T-helper 17 cell (primary cell): ENCODE data around the gene KIAA0040. TPM values are rescaled to one million over a fixed set of nuclear protein-coding genes. Genes with fewer than 3 reads are reported as not detected.

Source experiments
- ATAC-seq: fragments of 150-1000 bp; cut with Tn5 transposase; 2 replicates; pipeline ENCODE4 v1.10.0; 2021; ENCODE audit warnings: mild to moderate bottlenecking, moderate library complexity
- DNase-seq, 3 donors: peaks; one replicate each; pipeline versions ENCODE4 v3.0.0 to v3.0.0-alpha.2; 2020 to 2021
- H3K9me3 ChIP-seq: one replicate; pipeline ENCODE4 v1.7.0; 2013; ENCODE audit warnings: low read length, mild to moderate bottlenecking; ENCODE audit not compliant: control insufficient read depth, poor library complexity, severe bottlenecking
- H3K27ac Mint-ChIP-seq: one replicate; pipeline ENCODE4 v1.8.0; 2022; ENCODE audit warnings: mild to moderate bottlenecking, moderate library complexity, mixed read lengths
- H3K27me3 Mint-ChIP-seq: one replicate; pipeline ENCODE4 v1.8.0; 2022; ENCODE audit warnings: mixed read lengths
- H3K36me3 Mint-ChIP-seq: one replicate; pipeline ENCODE4 v1.8.0; 2022; ENCODE audit warnings: low read depth, mixed read lengths
- H3K4me1 Mint-ChIP-seq: one replicate; pipeline ENCODE4 v1.8.0; 2022; ENCODE audit warnings: mild to moderate bottlenecking, mixed read lengths
- H3K4me3 Mint-ChIP-seq: one replicate; pipeline ENCODE4 v1.8.0; 2022; ENCODE audit warnings: mild to moderate bottlenecking, moderate library complexity, mixed read lengths
- total RNA-seq, 4 donors: library from RNA in 2 of 4; stranded (reverse) in 2 of 4; gene quantifications; one replicate each; pipeline ENCODE4 v1.2.3 and lab custom pipeline; 2022 to 2026

KIAA0040 gene
- 10 to 100 TPM; 29.0 to 31.5 TPM for total RNA-seq
- 75.1 to 246 reads per million in 2 donors for total RNA-seq (lab: John Stamatoyannopoulos, UW)

DNA sequence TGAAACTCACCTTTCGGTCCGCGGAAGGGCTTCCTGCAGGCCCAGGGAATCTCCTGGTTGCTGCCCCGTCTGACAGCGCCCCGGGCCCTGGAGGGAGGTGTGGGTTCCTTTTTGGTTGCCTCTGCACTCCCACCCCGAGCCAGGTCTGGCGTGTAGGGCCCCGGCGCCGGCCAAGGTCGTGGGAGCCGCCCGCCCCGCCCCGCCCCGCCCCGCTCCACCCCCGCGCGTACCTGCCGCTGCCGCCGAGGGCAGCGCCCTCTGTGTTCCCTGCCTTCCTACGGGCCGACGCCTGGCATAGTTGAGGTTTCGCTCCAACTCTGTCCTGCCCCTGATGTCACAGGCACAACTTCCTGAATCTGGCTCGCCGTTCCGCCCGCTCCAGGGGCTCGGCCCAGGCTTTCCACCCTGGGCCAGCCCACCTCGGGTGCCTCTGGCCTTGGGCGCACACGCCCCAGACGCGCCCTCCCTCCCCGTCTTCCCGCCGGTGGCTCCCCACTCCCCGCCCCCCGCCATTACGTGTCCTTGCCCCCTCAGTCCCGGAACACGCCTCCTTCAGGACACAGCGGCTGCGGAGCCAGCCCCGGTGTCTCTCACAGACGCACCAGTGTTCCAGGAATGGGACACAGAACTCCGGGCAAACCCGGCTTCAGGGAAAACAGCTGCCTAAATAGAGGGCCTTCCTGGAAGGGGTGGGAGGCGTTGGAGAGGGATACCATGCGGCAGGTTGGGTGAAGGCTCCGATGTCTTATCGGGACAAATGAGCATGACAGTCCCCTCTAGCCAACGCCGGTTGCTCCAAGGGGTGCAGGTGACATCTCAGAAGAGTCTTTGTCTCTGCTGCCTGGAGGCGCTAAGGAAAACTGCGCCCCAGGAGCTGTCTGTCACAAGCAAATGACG is at the start of gene KIAA0040:
KIAA0040 (minus strand) TSS at position 147 of the 897 bp plus-strand sequence. CDS start 31,763 bp downstream, outside the sequence.
- DNase-seq: peak; percentile 14 to 61 (median 59)
- peaks cover 6% of the 10 kb centered on the region for H3K36me3 Mint-ChIP-seq
- peak within 1 kb of the TSS; percentile 98 for H3K4me3 Mint-ChIP-seq
- peak; percentile 74 for ATAC-seq
- no peaks in the 10 kb centered on the region for H3K9me3 ChIP-seq
- no peaks in the 10 kb centered on the region for H3K27me3 Mint-ChIP-seq
- H3K4me1 Mint-ChIP-seq: peaks cover 50% of the 10 kb centered on the region
- H3K27ac Mint-ChIP-seq: peak within 1 kb of the TSS; percentile 86

DNA sequence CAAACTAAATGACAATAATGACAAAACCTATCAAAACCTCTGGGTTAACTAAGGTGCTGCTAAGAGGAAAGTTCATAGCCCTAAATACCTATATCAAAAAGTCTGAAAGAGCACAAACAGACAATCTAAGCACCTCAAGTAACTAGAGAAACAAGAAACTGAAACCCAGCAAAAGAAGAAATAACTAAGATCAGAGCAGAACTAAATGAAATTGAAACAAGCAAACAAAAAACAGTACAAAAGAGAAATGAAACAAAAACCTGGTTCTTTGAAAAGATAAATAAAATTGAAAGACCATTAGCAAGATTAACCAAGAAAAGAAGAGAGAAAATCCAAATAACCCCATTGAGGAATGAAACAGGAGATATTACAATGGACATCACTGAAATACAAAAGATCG is 44.8 kb upstream of the KIAA0040 start:
- H3K9me3 ChIP-seq: no peaks in the 10 kb centered on the region
- H3K4me1 Mint-ChIP-seq: peaks cover 10% of the 10 kb centered on the region
- no peak overlapping the region for H3K4me3 Mint-ChIP-seq
- DNase-seq: no peak
- no peak for ATAC-seq
- no peaks in the 10 kb centered on the region for H3K27me3 Mint-ChIP-seq
- peaks cover 5% of the 10 kb centered on the region for H3K36me3 Mint-ChIP-seq
- no peak overlapping the region for H3K27ac Mint-ChIP-seq

DNA sequence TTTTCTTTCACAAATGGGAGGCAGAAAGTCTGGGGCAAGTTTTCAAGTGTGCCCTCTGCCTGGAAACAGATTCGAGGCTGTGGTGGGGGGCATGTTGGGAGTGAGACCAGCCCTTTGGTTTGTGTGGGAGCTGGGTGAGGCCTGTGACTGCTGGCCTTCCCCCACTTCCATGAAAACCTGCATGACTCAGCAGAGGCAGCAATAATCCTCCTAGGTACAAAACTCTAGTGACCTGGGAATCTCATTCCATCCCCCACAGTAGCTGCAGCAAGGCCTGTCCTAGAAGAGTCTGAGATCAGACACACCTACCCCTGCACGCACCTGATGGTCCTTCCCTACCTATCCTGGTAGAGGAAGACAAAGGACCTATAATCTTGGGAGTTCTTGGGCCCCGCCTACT is 42.1 kb upstream of the KIAA0040 start:
- no peak overlapping the region for H3K4me3 Mint-ChIP-seq

DNA sequence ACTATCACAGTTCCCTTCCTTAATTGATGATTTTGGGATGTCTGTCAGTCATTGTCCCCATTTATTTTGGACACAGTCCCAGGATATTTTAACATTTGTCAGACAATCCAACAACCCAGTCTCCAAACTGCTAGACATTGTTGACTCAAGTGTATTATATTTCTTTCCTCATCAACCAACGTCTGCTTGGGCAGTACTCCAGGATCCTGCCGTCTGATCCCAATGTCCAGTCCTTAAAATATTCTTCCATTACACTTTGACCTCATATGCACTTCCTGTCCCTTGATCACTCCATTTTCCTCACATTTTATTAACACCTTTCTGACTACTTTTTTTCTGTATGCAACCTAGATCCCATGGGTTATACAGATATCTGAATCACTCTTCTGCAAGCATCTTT is 39.8 kb upstream of the KIAA0040 start:
- Mint-ChIP-seq H3K27ac (no peak overlapping the region), H3K27me3 (no peaks in the 10 kb centered on the region), H3K4me1 (peaks cover 13% of the 10 kb centered on the region), H3K4me3 (no peak overlapping the region), H3K36me3 (peaks cover 3% of the 10 kb centered on the region)
- no peak for DNase-seq
- ATAC-seq: no peak
- no peaks in the 10 kb centered on the region for H3K9me3 ChIP-seq

More for the DNA sequence above, 42.1 kb upstream of the KIAA0040 start:
- DNase-seq (no peak), ATAC-seq (no peak)
- H3K36me3 Mint-ChIP-seq: peaks cover 5% of the 10 kb centered on the region
- no peaks in the 10 kb centered on the region for H3K9me3 ChIP-seq
- H3K27ac Mint-ChIP-seq: no peak overlapping the region
- H3K27me3 Mint-ChIP-seq: no peaks in the 10 kb centered on the region
- H3K4me1 Mint-ChIP-seq: peaks cover 12% of the 10 kb centered on the region

DNA sequence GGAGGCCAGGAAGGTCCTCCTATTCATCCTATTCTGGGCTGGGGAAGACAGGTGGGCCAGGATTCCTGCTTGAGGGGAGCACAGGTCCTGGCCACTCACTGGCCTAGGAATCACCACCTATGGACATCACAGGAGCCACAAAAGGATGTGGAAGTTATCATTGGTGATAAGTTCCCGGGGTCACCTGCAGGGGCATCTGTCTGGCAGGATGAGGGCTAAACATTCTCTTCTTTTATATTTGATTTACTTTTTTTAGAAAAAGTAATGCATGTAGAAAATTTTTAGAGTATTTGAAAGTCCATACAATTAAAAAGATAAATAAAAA is 33.2 kb upstream of the KIAA0040 start:
- ATAC-seq (no peak), DNase-seq (no peak)
- H3K4me3 Mint-ChIP-seq: no peak overlapping the region
- no peaks in the 10 kb centered on the region for H3K36me3 Mint-ChIP-seq
- H3K27ac Mint-ChIP-seq: no peak overlapping the region
- H3K27me3 Mint-ChIP-seq: no peaks in the 10 kb centered on the region
- H3K4me1 Mint-ChIP-seq: peaks cover 8% of the 10 kb centered on the region
- H3K9me3 ChIP-seq: no peaks in the 10 kb centered on the region

DNA sequence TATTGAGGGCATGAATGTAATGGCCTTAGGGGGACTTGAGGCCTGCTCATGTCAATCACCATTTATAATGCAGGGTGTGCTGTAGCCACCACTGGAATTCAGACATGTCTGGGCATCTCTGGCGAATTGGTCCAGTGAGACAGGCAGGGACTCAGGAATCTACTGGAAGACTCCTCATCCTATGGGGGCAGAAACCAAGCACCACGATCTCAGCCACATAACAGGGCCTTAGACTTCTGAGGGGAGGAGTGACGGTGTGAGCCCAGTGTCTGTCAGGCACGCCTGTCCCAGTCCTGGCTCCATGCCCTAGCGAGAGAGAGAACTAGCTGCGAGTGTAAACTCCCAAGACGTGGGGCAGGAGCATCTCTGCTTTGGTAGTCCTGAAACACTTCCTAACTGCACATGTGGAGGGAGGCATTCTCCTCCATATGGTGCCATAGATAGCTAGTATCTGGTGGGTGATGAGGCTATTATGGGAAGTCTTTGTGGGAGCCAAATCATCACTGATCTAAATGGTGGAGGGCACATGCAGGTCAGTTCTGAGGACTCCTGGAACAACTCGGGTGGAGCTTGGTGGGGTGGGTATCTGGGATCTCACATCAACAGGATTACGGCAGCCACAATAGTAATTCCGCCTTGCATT is 29.8 kb upstream of the KIAA0040 start:
- Mint-ChIP-seq H3K4me3 (no peak overlapping the region), H3K27me3 (no peaks in the 10 kb centered on the region)

DNA sequence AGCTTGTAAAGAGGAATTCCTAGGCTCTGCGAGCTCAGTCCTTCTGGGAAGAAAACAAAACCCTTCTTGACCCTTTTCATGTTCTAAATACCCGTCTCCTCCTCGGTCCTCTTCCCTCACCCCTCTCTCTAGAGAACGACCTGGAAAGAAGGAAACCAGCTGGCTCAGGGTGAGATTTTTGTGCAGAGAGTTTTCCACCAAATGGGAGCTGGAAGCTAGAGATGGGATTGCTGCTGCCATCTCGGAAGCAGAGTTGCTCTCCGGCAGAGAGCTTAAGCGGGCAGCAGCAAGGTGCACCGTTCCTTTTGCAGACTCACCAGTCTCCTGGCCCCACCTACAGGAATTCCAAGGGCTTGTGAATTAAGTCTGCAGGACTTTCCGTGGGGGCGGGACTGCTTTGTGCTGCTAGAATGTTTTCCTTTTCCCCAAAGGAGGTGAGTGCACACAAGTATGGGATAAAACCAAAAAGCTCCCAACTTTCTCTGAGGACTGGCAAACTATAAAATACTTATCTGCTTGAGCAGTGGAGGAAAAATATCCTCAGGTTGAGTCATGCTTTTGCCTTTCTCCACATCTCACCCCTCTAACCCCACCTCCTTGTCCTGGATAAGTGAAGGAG is 29.1 kb upstream of the KIAA0040 start:
- H3K27ac Mint-ChIP-seq: peak overlapping the region; percentile 21
- no peaks in the 10 kb centered on the region for H3K27me3 Mint-ChIP-seq
- ATAC-seq: no peak

More for the DNA sequence above, 29.8 kb upstream of the KIAA0040 start:
- peaks cover 14% of the 10 kb centered on the region for H3K4me1 Mint-ChIP-seq
- H3K9me3 ChIP-seq: no peaks in the 10 kb centered on the region
- DNase-seq (no peak), ATAC-seq (no peak)
- no peak overlapping the region for H3K27ac Mint-ChIP-seq
- H3K36me3 Mint-ChIP-seq: no peaks in the 10 kb centered on the region

DNA sequence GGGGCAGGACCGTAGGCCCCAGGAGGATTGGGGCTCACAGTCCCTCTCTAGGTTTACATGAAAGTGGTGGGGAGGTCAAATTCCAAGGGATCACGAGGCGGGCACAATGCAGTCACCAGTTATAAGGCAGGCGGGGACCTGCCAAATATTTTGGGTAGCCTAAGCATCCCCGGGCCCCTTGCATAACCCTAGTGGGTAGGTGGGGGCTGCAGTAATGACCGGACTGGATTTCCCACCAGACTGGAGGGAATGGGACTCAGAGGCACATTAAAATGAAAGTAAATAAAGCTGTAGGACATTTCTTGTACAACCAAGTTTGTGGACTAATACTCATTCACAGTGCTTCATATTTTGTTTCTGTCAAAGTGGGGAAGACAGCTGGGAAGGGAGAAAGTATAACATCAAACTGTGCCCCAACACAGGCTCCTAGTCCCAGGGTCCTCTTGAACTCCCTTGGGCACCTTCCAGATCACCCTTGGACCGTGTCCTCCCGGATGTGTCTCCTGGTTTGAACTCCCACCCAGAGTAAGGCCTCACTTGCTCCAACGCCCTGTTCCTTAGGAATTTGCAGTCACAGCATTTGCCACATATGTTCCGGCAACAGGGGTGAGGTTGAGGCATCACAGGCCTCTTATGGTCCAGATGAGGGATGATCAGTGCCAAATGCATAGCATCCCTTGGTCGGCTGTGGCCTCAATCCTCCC is 28.4 kb upstream of the KIAA0040 start:
- H3K36me3 Mint-ChIP-seq: no peaks in the 10 kb centered on the region
- peak overlapping the region; percentile 68 for H3K27ac Mint-ChIP-seq
- DNase-seq: no peak
- no peak overlapping the region for H3K4me3 Mint-ChIP-seq
- no peaks in the 10 kb centered on the region for H3K27me3 Mint-ChIP-seq
- H3K9me3 ChIP-seq: no peaks in the 10 kb centered on the region
- no peak for ATAC-seq
- H3K4me1 Mint-ChIP-seq: peaks cover 13% of the 10 kb centered on the region

More for the DNA sequence above, 29.1 kb upstream of the KIAA0040 start:
- H3K9me3 ChIP-seq: no peaks in the 10 kb centered on the region
- no peaks in the 10 kb centered on the region for H3K36me3 Mint-ChIP-seq
- H3K4me3 Mint-ChIP-seq: no peak overlapping the region
- H3K4me1 Mint-ChIP-seq: peaks cover 13% of the 10 kb centered on the region
- DNase-seq: no peak

DNA sequence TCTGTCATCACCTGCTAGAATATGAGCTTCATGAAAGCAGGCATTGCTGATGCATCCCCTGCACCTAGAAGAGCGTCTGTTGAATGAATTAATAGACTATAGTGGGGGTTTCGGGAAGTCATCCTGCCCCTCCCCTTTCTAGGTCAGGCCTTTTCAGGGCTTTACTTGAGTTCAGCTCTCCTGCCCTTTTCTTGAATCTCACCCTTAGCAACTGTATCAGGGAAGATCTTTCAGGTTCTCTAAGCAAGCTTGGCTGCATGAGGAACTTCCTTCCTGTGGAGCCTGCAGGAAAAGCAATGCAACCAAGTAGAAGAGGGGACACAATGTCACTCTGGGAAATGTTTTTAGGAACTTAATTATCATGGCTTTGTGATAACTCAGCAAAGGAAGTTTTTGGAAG is 27.2 kb upstream of the KIAA0040 start:
- no peak for ATAC-seq
- no peak overlapping the region for H3K4me3 Mint-ChIP-seq
- no peaks in the 10 kb centered on the region for H3K27me3 Mint-ChIP-seq
- no peaks in the 10 kb centered on the region for H3K36me3 Mint-ChIP-seq
- no peak for DNase-seq
- H3K4me1 Mint-ChIP-seq: peaks cover 15% of the 10 kb centered on the region
- no peaks in the 10 kb centered on the region for H3K9me3 ChIP-seq
- H3K27ac Mint-ChIP-seq: peak overlapping the region; percentile 68

DNA sequence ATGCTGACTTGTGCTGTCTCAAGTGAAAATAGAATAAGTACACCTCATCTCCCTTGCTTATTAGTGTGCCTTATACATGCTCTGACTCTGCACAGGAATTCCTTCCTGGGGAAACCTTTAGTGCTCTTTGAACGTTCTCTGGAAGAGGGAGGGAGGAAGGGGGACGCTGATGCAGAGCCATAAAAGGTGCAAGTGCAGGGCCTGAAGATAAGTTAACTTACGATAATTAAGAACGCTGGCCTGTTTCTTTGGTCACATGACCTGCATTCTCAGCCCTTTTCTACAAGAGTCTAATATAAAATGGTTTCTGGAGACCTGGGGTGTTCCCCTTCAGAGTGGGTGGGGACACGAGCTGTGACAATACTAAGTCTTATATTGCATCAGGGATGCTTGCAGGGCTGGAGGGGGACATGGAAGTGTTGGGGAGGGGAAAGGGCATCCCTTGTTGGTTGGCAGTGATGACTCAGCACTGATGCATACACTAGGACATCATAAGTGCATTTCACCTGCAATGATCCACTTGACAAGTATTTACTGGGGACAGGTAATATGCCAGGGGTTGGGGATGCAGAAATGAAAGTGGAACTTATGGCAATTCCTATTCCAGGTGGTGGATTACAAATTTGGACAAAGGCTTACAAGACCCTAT is 26.3 kb upstream of the KIAA0040 start:
- Mint-ChIP-seq H3K36me3 (no peaks in the 10 kb centered on the region), H3K4me3 (no peak overlapping the region), H3K27me3 (no peaks in the 10 kb centered on the region), H3K27ac (peak overlapping the region; percentile 68), H3K4me1 (peaks cover 14% of the 10 kb centered on the region)
- no peaks in the 10 kb centered on the region for H3K9me3 ChIP-seq
- no peak for DNase-seq
- no peak for ATAC-seq

DNA sequence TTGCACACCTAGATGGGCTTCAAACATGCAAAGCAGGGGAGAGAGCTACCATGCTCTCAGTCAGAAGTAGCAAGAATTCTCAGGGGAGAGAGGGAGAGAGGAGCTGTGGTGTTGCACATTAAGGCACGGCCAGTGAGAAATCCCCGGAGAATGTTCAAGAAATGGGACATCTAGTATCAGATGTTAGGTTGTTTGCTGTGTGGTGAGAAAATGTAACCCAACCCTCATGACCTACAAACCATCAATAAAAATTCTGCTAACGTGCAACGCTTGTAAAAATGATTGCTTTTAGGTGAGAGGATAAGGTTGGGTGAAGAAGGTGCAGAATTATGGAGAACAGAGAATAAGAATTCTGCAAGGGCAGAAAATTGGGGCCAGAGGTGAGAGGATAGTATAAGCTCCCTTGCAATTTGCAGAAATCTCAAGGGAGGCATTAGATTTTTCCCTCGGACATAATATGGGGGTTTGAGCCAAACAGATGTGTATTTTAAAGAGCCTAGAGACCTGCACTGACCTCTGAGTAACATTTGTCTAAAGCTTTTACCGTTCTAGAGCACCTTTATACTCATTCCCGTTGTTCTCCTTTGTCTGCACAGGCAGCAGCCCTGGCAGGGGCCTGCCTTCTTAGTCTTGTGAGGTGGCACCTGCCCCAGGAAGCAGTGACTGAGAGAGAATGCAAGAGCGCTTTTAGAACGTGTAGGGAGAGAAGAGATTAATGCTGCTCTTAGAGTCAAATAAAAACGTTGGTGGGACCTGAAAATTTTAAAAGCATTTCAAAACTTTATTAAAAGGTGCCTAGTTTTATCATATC is 25.4 kb upstream of the KIAA0040 start:
- H3K27me3 Mint-ChIP-seq: no peaks in the 10 kb centered on the region
- no peak for ATAC-seq
- H3K36me3 Mint-ChIP-seq: no peaks in the 10 kb centered on the region
- peaks cover 19% of the 10 kb centered on the region for H3K4me1 Mint-ChIP-seq
- no peak overlapping the region for H3K27ac Mint-ChIP-seq
- H3K4me3 Mint-ChIP-seq: no peak overlapping the region
- H3K9me3 ChIP-seq: no peaks in the 10 kb centered on the region
- no peak for DNase-seq

DNA sequence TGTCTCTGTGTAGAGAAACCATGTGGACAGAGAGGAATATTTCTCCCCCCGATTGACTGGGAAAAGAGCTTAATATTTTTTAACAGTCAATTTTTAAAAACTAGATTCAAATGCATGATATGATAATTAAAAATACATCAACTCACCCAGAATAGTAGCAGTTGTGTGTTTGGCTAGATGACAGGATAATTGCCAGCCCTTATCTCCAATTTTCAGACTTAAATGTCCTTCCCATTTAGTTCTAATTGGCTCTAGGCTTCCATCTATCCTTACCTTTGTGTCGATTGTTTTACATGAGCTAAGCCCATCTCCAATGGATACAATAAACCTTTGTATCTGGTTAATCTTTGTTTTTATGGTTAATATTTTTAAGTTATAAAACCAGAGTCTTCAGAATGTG is 23.9 kb upstream of the KIAA0040 start:
- ATAC-seq: no peak
- no peaks in the 10 kb centered on the region for H3K27me3 Mint-ChIP-seq
- H3K4me1 Mint-ChIP-seq: peaks cover 31% of the 10 kb centered on the region
- no peak overlapping the region for H3K27ac Mint-ChIP-seq
- H3K9me3 ChIP-seq: no peaks in the 10 kb centered on the region
- no peaks in the 10 kb centered on the region for H3K36me3 Mint-ChIP-seq
- H3K4me3 Mint-ChIP-seq: no peak overlapping the region
- no peak for DNase-seq
